HG03442 (cell line): Measurements from ENCODE around the gene CASZ1.

Experiments used
- ATAC-seq: cut with Tn5 transposase; IDR thresholded peaks from one replicate; pipeline ENCODE4 v1.9.1; 2021; ENCODE audit warnings: mild to moderate bottlenecking, moderate library complexity; ENCODE audit not compliant: unreplicated experiment

The CASZ1 gene

DNA sequence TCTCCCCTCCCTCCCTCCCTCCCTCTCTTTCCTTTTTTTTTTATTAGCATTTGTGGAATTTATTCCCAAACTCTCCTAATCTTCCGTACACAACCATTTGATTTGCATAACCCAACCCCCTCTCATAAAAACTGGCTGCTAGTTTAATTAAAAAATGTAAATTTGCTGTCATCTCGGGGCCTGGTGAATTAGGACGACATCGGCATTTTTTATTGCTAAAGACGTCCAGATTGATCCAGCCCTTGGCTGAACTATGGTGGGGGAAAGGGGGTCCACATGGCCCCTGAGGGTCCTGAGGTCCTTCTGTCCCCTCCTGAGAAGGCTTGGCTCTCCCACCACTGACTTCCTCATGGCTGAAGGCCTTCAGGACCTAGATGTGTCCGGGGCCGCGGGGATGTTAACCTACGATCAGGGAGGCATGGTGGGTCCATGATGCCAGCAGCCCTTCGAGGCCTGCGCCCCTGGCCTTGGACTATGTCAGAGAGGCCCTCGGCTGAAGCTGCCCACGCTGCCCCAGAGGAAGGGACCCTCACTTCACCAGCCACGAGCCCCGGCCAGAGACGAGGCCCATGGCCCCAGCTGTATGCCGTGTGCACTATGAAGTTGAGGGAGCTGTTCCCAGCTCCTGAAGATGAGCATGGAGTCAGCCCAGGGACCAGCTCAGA is 105.2 kb downstream of the CASZ1 start:
- no peak for ATAC-seq

DNA sequence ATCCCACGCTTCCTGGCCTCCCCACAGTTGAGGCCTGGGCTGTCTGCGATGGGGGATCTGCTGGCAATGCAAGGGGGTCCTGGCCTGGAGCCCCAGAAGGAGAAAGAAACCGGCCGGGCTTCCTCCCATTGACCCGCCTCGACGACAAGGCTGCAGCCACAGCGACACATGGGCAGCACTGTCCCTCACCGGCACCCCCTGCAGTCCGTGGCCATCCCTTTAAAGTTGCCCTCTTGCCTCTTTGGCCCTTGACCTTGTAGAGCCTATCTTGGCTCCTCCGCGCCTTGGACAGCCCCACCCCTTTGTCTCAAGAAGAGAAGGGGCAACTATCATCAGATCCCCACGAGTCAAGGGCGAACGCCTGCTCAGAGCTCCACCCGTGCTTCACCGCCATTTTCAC is 106.0 kb downstream of the CASZ1 start:
- ATAC-seq: no peak

DNA sequence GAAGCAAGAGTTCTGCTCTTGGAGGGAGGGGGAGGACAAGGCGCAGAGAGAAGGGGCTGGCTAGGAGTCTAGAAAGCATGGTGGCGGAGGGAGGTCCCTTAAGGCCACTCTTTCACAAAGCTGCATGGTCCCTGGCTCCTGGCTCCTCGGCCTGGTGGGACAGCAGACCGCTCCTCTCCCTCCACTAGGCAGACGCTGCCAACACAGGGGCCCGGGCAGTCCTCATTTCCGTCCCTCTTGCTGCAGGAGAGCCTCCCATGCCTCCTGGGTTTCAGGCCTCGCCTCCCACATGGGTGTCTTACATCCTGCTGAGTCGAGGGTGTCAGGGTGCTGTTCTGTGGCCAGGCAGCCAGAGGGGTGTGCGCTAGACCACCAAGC is 108.0 kb downstream of the CASZ1 start:
- no peak for ATAC-seq

DNA sequence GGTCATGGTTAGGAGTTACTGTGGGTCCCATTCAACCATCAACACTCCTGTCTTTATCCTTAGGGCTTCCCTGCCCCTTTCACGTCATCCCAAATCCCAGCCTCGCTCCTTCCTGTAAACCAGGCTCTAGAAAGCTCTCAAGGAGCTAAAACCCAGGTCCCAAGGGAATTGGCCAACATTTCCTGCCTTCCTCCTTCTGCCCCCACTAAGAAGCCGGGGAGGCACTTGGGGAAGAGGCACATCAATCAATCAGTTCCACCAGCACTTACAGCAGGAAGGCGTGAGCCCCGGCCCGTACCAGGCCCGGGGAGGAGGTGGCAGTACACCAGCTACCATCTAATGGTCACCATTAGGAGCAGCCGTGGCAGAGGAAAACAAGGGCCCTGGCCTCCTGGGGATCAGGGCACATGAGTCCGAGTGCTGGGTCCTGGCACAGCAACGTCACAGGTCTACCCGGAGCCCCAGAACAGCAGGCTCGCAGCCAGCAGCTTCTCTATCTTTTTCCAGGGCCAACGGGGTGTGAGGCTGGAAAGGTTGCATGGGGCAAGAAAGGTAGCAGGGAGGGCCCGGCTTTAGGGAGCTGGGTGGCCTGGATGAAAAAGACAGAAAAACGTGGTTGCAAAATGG is 108.6 kb downstream of the CASZ1 start:
- ATAC-seq: no peak

DNA sequence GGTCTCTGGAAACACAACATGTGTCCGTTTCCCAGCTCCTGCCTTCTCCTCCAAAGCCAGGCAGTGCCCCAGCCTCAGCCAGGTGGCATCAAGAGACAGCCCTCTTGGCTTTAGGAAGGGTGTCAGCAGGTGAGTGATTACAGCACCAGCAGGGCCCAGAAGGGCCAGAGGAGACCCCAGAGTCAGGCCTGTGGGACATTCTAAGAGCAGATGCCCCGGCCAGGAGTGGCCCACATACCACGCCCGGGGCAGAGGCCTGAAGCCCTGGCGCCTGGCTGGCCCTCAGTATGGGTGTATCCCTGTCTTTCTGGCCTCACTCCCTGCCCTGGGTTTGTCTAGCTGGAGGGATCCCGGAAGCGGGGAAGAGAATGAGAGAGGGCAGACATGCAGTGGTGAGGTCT is 109.2 kb downstream of the CASZ1 start:
- ATAC-seq: no peak

DNA sequence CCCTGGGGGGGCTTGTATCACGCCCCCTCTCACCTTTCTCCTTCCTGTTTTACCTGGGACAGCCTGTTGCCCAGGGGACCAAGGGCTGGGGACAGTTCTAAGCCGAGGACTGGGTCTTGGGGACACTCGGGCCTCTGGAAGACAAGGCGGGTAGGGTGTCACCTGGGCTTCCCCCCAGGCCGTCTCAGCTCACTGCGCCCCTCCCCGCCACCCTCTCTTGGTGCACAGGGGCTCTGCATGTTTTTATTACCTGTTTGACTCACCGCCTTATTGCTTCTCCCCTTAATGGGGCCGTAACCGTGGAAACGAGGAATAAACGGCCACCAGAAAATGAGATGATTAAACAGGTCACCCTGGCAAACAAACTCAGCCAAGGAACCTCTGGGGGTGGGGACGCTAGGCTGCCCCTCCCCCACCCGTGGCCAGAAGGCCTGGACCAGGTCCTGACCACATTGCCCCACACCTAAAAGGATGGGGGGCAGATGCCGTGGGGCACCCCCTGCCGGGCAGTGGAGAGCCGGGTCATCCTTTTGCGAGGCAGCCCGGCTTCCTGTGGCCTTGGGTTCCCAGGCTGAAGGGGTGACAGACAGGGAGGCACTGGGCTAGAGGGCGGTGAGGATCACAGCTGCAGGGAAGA is 109.9 kb downstream of the CASZ1 start:
- ATAC-seq: no peak

DNA sequence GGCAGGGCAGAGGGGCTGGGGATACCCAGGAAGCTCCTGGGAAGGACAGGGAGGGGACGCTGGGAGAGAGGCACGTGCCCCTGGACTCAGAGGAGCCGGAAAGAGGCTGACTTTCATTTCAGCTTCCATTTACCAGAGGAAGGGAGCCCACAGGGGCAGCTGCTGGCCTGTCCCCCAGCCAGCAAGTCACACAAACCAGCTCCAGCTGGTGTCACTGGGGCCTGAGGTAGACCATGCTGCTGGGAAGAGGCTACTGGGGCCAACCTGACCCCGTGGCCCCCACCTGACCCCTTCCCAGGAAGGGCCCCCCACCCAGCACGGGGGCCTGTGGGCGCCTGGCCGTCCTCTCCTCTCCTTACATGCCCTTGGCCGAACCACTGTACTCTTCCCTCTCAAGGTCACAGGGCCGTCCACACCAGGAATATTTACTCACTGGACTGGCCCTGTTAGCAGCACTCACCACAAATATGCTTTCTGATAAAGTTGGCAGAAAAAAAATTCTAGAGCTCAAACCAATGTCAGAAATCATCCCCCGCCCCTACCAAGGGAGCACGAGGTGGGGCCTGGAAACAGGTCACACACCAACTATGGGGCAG is 110.5 kb downstream of the CASZ1 start:
- no peak for ATAC-seq

DNA sequence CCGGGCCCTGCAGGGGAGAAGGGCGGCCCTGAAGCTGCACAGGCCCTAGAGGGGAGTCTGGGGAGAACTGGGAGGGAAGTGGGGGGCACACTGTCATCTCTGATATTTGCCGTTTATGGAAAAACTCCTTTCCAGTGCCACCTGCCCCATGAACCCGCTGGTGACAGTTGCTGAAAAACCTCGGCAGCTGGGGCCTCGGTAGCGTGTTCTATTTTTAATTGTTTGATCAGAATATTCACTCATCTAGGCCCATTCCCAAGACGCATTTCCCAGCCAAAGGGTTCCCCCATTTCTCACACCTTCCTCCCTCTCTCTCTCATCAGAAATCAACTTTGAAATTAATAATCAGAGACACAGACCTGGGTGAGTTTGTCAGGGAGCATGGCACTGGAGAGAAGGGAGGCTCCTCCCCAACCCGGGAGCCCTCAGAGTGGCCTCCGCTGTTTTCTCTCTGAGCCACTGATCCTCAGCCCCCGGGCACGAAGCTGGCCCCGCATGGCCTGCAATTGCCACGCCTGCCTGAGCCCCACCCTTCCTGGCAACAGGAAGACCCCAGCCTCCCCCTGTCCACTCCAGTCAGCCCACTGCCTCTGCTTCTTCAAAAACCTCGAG is 111.1 kb downstream of the CASZ1 start:
- no peak for ATAC-seq

DNA sequence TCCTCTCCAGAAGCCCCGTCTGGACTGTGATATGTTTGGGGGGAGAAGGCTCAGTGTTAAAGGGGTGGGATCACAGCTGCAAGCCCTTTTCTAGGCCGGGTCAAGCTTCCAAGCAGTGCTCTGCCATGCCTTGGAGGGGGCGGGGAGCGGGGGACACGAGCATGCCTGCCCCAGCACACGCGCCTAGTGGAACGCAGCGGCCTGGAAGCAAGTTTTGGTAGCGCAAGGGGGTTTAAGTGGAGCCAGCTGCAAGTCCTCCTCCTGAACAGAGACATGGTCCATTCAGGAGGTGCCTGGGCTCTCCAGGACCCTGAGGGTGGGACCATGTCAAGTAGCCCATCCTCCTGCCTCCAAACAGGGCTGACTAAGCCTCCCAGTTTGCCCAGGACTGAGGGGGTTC is 112.2 kb downstream of the CASZ1 start:
- ATAC-seq: no peak

DNA sequence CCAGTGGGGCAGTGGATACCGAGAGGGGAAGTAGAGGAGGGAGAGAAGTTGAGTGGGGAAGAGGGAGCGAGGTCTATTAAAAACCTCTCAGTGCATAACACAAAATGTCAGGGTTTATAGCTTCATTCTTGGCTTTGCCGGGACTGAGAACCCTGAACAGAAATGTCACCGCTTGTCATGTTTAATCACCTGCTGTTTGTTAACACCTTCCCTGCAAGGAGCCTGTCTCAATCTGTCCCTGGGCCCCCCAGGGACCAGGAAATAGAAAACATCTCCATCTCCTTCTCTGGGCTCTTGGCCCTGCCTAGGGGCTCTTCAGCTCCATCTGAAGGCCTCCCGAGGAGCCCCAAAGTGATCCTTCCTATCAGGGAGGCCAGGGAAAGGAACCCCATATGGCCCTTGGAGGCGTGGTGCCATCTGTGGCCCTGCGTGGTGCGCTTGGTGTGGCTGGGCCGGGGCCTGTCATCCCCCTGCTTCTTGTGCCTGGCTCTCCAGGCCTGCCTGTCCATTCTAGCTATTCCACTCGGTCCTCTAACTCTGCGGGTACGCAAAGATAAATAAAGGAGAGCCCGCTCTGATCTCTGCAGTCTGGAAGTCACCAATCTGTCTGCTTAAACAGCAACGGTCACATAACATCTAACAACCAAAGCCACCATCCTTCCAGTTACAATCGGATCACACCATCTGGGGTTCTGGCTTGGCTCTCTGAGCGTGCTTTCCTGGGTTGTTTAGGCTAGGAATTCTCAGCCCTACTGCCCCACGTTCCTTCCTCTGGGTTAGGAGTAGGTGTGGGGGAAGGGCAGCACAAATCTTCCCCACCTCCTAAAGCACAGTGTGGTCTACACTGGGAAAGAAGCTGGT is 113.8 kb downstream of the CASZ1 start:
- ATAC-seq: no peak

DNA sequence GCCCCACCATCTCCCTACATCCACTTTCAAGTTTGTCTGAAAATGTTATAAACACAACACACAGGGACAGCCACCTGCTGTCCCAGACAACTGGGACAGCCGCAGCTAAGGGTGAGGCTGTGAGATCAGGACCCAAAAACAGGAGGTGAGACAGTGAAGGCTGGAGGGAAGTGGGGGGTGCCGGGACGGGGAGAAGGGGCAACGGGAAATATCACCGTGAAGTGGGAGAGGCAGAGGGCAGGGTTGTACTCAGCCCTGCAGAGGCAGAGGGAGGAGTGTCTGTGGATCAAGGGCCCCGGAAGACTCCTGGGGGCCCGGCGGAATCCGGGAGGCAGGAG is 114.4 kb downstream of the CASZ1 start:
- no peak for ATAC-seq

DNA sequence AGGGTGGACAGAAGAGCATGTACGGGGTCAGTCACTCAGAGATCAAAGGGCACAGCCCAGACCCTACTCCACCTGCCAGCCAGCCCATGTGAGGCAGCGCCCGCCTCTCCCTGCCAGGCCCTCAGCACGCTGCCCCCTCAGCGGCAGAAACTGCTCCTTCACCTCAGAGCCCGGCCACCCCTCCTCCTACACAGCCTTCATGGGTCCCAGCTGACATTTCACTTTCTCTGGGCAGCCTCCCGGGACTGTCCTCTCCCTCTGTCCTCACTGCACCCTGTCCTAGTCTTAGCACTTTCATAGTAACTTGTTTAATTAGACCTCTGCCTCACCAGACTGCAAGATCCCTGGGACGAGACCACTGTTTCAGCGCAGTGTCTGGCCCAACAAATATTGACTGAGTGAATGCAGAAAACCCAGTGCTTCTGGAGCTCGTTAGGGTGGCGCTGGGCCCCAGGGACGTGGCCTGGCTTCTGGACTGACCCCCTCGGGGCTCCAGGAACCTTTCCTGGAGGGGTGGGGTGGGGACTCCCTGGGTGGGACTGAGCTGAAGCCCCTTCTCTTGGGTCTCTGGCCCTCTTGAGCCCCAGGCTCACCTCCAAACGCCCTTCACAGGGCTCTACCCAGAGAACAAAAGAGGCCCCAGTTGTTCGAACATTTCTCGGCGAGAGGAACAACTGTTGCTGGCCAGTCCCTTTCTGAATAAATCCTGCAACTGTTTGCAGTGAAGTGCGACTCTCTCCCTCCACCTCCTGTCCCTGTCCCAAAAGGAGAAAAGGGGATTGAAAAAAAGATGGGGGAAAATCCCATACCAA is 114.9 kb downstream of the CASZ1 start:
- ATAC-seq: no peak

DNA sequence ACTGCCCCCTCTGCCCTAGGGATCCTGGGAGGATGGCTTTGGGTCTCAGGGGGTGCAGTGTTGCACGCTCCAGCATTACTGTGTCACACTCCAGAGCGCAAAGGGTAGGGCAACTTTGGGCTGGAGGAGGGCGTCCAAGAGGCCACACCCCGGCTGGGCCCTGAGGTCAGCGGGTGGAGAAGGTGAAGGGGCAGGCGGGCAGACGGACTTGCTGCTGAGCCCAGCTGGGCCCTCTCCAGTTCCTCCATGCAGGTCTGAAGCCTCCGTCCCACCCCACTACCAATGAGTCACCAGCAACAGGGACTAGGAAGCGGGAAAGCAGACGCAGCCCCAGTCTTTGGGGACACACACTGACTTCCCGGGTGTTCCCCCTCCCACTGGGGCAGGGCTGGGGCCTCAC is 116.0 kb downstream of the CASZ1 start:
- no peak for ATAC-seq

DNA sequence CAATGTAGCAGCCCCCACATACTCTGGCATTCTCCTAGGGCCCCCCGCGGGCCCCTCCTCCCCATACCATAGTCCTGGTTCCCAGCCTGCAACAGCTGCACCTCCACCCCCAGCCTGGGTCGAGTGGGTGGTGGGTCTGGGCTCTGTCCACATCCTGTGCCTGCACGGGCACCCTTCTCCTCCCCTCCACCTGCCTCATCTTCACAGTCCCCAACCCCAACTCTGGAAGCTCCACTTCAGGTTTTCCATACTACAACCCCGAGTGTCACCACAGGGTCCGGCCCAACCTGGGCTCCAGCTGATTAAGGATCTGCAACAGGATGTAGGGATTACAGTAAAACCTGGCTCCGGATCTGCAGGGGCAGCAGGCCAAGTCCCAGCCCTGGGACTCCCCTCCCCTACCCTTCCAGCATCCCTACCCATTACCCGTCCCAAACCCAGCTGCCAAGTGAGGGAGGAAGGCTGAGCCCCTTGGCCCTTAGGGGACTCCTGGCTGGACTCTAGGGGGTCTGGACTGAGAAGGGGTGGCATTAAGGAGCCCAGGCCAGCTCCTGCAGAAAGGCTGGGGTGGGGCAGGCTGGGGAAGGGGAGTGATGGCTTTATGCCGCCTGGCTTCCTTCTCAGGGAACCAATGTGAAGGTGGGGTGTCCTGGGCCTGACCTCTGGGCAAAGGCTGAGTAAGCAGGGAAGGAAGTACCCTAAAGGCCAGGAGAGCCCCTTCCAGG is 116.8 kb downstream of the CASZ1 start:
- ATAC-seq: no peak

DNA sequence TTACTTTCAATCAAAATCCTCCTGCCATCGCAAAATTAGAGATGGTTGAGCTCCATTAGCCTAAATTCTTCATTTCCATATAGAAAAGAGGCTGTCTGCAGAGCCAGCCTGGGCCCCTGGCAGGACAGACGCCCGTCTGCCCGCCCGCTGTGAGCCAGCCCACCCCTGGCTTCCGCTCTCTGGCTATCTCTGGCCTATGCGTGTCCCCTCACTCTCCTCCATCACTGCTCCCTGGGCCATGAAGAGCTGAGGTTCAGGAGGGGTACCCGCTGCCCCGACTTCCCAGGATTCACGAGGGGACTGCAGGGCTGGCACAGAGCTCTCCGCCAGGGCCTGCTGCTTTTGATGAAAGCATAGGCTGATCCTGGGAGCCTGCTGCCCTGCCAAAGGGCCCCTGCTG is 117.6 kb downstream of the CASZ1 start:
- ATAC-seq: no peak

DNA sequence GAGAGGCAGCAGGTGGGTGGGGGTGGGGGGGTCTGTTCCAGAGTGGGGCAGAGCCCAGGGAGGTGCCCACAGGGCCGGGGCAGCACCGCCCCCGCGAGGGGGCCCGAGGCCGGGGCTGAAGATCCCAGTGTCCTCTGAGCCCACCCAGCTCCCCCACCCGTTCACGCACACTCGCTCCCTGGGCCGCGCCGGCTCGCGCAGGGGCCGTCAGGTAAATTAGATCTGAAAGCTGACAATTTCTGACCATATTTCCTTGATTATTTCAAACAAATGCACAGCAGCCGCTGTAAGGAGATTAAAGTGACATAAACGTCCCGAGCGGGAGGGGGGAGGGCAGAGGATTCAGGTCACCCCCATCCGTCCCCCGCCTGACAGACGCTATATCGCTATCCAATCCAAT is 118.0 kb downstream of the CASZ1 start:
- ATAC-seq: no peak

DNA sequence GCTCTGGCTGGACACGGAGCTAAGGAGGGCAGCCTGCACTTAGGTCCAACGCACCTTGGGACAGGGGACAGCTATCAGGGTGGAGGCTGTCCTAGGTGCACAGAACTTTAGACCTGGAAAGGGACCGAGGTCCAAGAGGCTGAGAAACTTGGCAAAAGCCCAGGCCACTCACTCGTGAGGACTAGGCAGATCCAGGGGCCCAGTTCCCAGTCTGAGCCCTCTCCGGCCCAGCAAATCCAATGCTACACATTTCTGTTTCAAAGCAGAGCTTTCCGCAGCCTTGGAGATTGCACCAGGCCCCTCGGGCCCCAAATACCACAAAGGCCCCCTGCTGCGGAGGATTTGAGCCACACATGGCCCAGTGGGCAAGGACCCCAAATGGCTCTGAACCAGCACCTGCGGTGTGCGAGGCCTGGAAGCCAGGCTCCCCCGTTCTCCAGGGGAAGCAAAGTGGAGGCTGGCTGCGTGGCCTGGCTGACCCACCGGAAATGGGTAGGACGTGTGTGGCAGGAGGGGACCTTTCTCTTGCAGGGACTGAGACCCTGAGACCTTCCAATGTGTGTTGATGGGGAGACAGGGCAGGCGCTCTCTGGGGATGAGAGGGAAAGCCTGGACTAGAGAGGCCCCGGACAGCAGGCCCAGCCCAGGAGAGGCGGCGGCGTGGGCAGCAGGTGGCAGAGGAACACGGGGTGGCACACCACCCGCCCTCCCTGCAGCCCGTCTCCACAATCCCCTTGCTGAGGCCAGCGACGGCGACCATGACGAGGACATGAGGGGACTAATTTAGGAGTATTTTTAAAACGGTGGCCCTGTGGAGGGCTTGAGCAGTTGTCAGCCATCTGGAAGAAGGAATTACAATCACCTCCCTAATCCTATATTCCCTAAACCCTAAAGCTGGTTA is 118.7 kb downstream of the CASZ1 start:
- ATAC-seq: no peak

DNA sequence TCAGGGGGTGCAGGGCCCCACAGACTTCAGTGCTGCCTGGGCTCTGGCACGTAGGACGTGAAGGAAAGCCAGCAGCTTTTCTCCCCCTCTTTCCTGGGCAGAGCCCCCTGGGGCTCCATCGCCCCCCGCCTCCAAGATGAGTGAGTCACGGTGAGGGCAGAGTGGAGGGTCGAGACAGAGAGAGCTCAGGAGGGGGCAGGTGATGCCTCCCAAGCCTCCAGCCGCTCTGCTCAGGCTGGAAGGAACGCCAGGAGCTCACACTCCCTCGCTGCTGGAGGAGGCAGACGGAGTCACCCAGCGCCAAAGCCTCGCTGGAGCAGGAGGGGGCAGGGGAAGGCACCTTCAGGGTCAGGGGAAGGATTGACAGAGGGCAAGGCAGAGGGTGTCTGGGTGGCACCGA is 119.5 kb downstream of the CASZ1 start:
- no peak for ATAC-seq
